GDM1 (cell line): ENCODE measurements around the gene TSPEAR.
"Not testable (repeated sequence)": the region's sequence is repeated elsewhere in the genome, so short reads cannot be mapped to it uniquely, and the experiment has no call there.

Experiments
- DNase-seq: peaks from one replicate; lab custom pipeline; 2025; lab: John Stamatoyannopoulos, UW

Gene TSPEAR

GRCh38 chr21:44684077-44684476 is 27.3 kb downstream of the TSPEAR start:
- DNase-seq, result no peak

GRCh38 chr21:44682580-44683151 is 28.7 kb downstream of the TSPEAR start:
- no peak for DNase-seq

GRCh38 chr21:44681861-44682579 is 29.4 kb downstream of the TSPEAR start, which contains the start of gene KRTAP12-1:
Gene KRTAP12-1, minus strand, starts transcription at chr21:44682163. Its CDS starts 40 bp downstream, at chr21:44682123.
- no peak for DNase-seq

GRCh38 chr21:44681152-44681551 is 30.2 kb downstream of the TSPEAR start:
- DNase-seq, result no peak

- DNase-seq, result no peak
These were observed 33.5 kb downstream of the TSPEAR start for GRCh38 chr21:44677881-44678280.

GRCh38 chr21:44671911-44672310 is 39.5 kb downstream of the TSPEAR start:
- no peak for DNase-seq

GRCh38 chr21:44670642-44671432 is 40.5 kb downstream of the TSPEAR start:
- no peak for DNase-seq

GRCh38 chr21:44667612-44668011 is 43.8 kb downstream of the TSPEAR start:
- DNase-seq, result no peak

- DNase-seq, result no peak
These were observed 44.7 kb downstream of the TSPEAR start, which contains the start of gene KRTAP12-2 for GRCh38 chr21:44666401-44667320. Gene KRTAP12-2, minus strand, starts transcription at chr21:44666927. Its CDS starts 41 bp downstream, at chr21:44666886.

GRCh38 chr21:44664691-44665090 is 46.7 kb downstream of the TSPEAR start:
- no peak for DNase-seq

- not testable (repeated sequence) for DNase-seq
These were observed 49.8 kb downstream of the TSPEAR start for GRCh38 chr21:44661567-44661966.

- DNase-seq, result no peak
These were observed 52.3 kb downstream of the TSPEAR start for GRCh38 chr21:44658913-44659595.

GRCh38 chr21:44658541-44658910 is 52.8 kb downstream of the TSPEAR start:
- DNase-seq, result no peak

- DNase-seq, result no peak
These were observed 53.5 kb downstream of the TSPEAR start, which contains the start of gene KRTAP12-3 for GRCh38 chr21:44657635-44658540. Gene KRTAP12-3, plus strand, starts transcription at chr21:44657932. Its CDS starts 48 bp downstream, at chr21:44657980.

GRCh38 chr21:44656868-44657267 is 54.5 kb downstream of the TSPEAR start:
- DNase-seq, result no peak

- no peak for DNase-seq
These were observed 56.7 kb downstream of the TSPEAR start, which contains the start of gene KRTAP12-4 for GRCh38 chr21:44654576-44655175. Gene KRTAP12-4, minus strand, starts transcription at chr21:44654659. Its CDS starts 45 bp downstream, at chr21:44654614.

GRCh38 chr21:44653656-44654575 is 57.5 kb downstream of the TSPEAR start:
- no peak for DNase-seq

GRCh38 chr21:44653123-44653522 is 58.2 kb downstream of the TSPEAR start:
- DNase-seq, result no peak
